ENCODE measurements around the gene OCA2. TPM values are rescaled to one million over a fixed set of nuclear protein-coding genes. Genes with fewer than 3 reads are reported as not detected.

Gene OCA2
- total RNA-seq, 1 experiment from 2014 or later: 0.57 TPM

DNA sequence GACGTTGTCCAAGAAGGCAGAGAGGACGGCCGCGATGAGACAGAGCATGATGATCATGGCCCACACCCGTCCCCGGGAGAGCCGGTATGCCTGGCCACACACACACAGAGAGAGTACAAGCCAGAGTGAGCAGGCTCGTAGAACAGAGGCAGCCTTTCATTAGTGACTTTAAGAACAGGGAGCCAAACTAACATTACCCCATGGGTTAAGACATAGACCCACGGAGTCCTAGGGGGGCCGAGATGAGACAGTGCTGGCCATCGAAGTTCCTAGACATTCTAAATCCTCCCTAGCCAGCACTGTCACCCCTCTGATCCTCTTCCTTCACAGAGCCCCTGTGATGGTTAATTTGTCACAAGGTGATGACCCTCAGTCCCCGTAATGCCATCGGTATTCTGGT, 114.0 kb downstream of the OCA2 start:
- intact Hi-C loops (cut with micrococcal nuclease; ENCODE audit: unreplicated experiment): no loop called here

GRCh38 chr15:27983496-27983895, 115.6 kb downstream of the OCA2 start:
- intact Hi-C loops (cut with micrococcal nuclease; ENCODE audit: unreplicated experiment): no loop called here
- Mint-ChIP-seq H3K4me1 (ENCODE audit: low read depth, unreplicated experiment) (no peaks in the 10 kb centered on the region), H3K27me3 (ENCODE audit: insufficient read depth, unreplicated experiment) (peaks cover 2% of the 10 kb centered on the region), H3K36me3 (ENCODE audit: insufficient read depth, unreplicated experiment) (no peaks in the 10 kb centered on the region), H3K9me3 (ENCODE audit: unreplicated experiment) (no peaks in the 10 kb centered on the region), H3K27ac (ENCODE audit: unreplicated experiment) (no peak overlapping the region), H3K4me3 (ENCODE audit: unreplicated experiment) (no peak overlapping the region)
- Histone ChIP-seq H3K36me3 (ENCODE audit: control insufficient read depth, insufficient read depth, low read length) (no peaks in the 10 kb centered on the region), H3K4me3 (ENCODE audit: low read depth, low read length) (no peak overlapping the region), H3K4me1 (no peaks in the 10 kb centered on the region), H3K9me3 (no peaks in the 10 kb centered on the region), H3K27me3 (replicated peaks; ENCODE audit: control insufficient read depth, insufficient read depth, low read length) (no peaks in the 10 kb centered on the region)
- CTCF ChIA-PET: no interaction called here
- POLR2A ChIA-PET: no interaction called here
- BruUV-seq (replicated peaks): no TSS peak
- DNase-seq: no peak
- TF ChIP-seq CTCF (IDR thresholded peaks at IDR 0.05; ENCODE audit: insufficient read depth in 1 of 2, low read depth in 1 of 2, low read length in 1 of 2, severe bottlenecking in 1 of 2, unreplicated experiment in 1 of 2): no peak

More for the DNA sequence above, 114.0 kb downstream of the OCA2 start:
- ChIA-PET POLR2A (no interaction called here), CTCF (no interaction called here)
- H3K36me3 ChIP-seq (ENCODE audit: control insufficient read depth, insufficient read depth, low read length): no peaks in the 10 kb centered on the region
- Mint-ChIP-seq H3K27me3 (ENCODE audit: insufficient read depth, unreplicated experiment) (peaks cover 2% of the 10 kb centered on the region), H3K4me3 (ENCODE audit: unreplicated experiment) (no peak overlapping the region), H3K27ac (ENCODE audit: unreplicated experiment) (no peak overlapping the region), H3K36me3 (ENCODE audit: insufficient read depth, unreplicated experiment) (no peaks in the 10 kb centered on the region), H3K9me3 (ENCODE audit: unreplicated experiment) (no peaks in the 10 kb centered on the region), H3K4me1 (ENCODE audit: low read depth, unreplicated experiment) (no peaks in the 10 kb centered on the region)
- no peak overlapping the region for H3K4me3 ChIP-seq (ENCODE audit: low read depth, low read length)
- TF ChIP-seq CTCF (IDR thresholded peaks at IDR 0.05; ENCODE audit: insufficient read depth in 1 of 2, low read depth in 1 of 2, low read length in 1 of 2, severe bottlenecking in 1 of 2, unreplicated experiment in 1 of 2): no peak
- H3K4me1 ChIP-seq: no peaks in the 10 kb centered on the region
- no TSS peak for BruUV-seq (replicated peaks)
- no peaks in the 10 kb centered on the region for H3K9me3 ChIP-seq
- H3K27me3 ChIP-seq (replicated peaks; ENCODE audit: control insufficient read depth, insufficient read depth, low read length): no peaks in the 10 kb centered on the region
- no peak for DNase-seq

DNA sequence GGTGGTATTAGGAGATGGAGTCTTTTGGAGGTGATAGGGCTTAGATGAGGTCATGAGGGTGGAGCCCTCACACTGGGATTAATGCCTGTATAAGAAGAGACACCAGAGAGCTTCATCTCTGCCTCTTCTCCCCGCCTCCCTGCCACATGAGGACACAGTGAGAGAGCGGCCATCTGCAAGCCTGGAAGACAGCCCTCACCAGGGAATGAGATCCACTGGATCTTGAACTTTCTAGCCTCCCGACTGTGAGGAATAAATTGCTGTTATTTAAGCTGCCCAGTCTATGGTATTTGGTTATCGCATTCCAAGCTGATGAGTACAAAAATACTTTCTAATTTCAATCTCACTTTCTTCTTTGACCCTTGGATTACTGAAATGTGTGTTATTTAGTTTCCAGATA, 121.4 kb downstream of the OCA2 start:
- ChIA-PET POLR2A (no interaction called here), CTCF (no interaction called here)
- Histone ChIP-seq H3K4me3 (ENCODE audit: low read depth, low read length) (no peak overlapping the region), H3K36me3 (ENCODE audit: control insufficient read depth, insufficient read depth, low read length) (no peaks in the 10 kb centered on the region), H3K4me1 (no peaks in the 10 kb centered on the region), H3K27me3 (replicated peaks; ENCODE audit: control insufficient read depth, insufficient read depth, low read length) (no peaks in the 10 kb centered on the region), H3K9me3 (no peaks in the 10 kb centered on the region)
- H3K4me3 Mint-ChIP-seq (ENCODE audit: unreplicated experiment): no peak overlapping the region
- peaks cover 2% of the 10 kb centered on the region for H3K27me3 Mint-ChIP-seq (ENCODE audit: insufficient read depth, unreplicated experiment)
- no peak for DNase-seq
- intact Hi-C loops (cut with micrococcal nuclease; ENCODE audit: unreplicated experiment): no loop called here
- TF ChIP-seq CTCF (IDR thresholded peaks at IDR 0.05; ENCODE audit: insufficient read depth in 1 of 2, low read depth in 1 of 2, low read length in 1 of 2, severe bottlenecking in 1 of 2, unreplicated experiment in 1 of 2): no peak
- no TSS peak for BruUV-seq (replicated peaks)
- H3K36me3 Mint-ChIP-seq (ENCODE audit: insufficient read depth, unreplicated experiment): no peaks in the 10 kb centered on the region
- H3K27ac Mint-ChIP-seq (ENCODE audit: unreplicated experiment): no peak overlapping the region
- H3K9me3 Mint-ChIP-seq (ENCODE audit: unreplicated experiment): peaks cover 9% of the 10 kb centered on the region
- no peaks in the 10 kb centered on the region for H3K4me1 Mint-ChIP-seq (ENCODE audit: low read depth, unreplicated experiment)

Measured in Caco-2 (cell line).